GM19328 (cell line): ENCODE data around the gene STARD5.
"Not testable (repeated sequence)": the region's sequence is repeated elsewhere in the genome, so short reads cannot be mapped to it uniquely, and the experiment has no call there.

ENCODE experiments used
- ATAC-seq: cut with Tn5 transposase; IDR thresholded peaks from one replicate; pipeline ENCODE4 v1.9.1; 2021; ENCODE audit warnings: mild to moderate bottlenecking, moderate library complexity; ENCODE audit not compliant: unreplicated experiment

Gene STARD5, protein sequence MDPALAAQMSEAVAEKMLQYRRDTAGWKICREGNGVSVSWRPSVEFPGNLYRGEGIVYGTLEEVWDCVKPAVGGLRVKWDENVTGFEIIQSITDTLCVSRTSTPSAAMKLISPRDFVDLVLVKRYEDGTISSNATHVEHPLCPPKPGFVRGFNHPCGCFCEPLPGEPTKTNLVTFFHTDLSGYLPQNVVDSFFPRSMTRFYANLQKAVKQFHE

GRCh38 chr15:81323944-81324881 lies at the start of gene STARD5:
TSS of gene STARD5 (minus strand) at chr15:81324141. CDS start at chr15:81324099, 42 bp downstream.
- ATAC-seq, result peak; percentile 98

DNA sequence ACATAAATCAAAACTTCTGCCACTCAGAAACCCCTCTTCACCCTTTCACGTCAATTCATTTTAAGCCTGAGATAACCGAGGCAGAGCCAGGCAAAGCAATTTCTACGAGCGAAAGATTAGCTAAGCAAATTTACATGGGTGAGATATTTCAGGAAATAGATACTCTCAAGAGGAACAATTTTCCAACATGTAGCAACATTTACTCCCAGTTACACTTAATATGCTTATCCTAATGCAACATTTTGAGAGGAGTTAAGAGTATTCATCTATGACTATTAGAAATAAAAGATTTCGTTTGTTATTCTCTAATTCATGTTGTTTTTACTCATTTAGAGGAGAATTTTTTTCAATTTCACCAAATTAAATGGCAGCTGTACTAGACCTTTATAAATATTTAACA lies 49.2 kb upstream of the STARD5 start:
- no peak for ATAC-seq

- no peak for ATAC-seq
These were observed 48.6 kb upstream of the STARD5 start for GRCh38 chr15:81372575-81372974.

- no peak for ATAC-seq
These were observed 40.0 kb upstream of the STARD5 start for GRCh38 chr15:81363718-81364500.

DNA sequence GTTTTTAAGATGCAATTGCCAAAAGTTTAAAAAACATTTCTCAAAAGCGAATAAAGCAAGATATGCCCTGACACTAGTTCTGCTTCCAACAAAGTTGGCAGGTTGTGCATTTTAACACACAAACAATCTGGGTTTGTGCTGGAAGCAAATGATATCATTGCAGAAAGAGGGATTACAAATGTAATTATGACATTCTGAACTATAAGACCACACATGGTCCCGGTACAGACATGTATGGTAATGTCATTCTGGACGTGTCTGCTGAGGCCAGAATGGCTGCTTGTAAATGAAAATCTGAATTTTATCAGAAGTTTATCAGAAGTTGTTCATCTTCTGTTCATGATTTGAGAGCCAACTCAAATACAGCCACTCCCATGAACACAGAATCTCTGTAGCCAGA lies 39.3 kb upstream of the STARD5 start:
- no peak for ATAC-seq

DNA sequence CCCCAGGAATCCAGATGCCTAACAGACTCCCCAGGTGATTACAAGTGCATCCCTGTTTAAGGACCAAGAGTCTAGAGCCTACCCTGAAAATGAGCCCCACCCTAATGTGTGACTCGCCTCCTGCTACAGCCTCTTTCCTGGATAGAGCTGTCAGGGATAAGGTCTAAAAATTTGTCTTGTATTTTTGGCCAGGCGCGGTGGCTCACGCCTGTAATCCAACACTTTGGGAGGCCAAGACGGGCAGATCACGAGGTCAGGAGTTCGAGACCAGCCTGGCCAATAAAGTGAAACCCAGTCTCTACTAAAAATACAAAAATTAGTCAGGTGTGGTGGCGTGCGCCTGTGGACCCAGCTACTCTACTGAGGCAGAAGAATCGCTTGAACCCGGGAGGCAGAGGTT lies 38.8 kb upstream of the STARD5 start:
- no peak for ATAC-seq

- no peak for ATAC-seq
These were observed 38.0 kb upstream of the STARD5 start for GRCh38 chr15:81361891-81362290.

- ATAC-seq, result no peak
These were observed 36.5 kb upstream of the STARD5 start for GRCh38 chr15:81360491-81360890.

GRCh38 chr15:81358248-81358647 lies 34.3 kb upstream of the STARD5 start:
- no peak for ATAC-seq

GRCh38 chr15:81357180-81357686 lies 33.3 kb upstream of the STARD5 start:
- no peak for ATAC-seq

DNA sequence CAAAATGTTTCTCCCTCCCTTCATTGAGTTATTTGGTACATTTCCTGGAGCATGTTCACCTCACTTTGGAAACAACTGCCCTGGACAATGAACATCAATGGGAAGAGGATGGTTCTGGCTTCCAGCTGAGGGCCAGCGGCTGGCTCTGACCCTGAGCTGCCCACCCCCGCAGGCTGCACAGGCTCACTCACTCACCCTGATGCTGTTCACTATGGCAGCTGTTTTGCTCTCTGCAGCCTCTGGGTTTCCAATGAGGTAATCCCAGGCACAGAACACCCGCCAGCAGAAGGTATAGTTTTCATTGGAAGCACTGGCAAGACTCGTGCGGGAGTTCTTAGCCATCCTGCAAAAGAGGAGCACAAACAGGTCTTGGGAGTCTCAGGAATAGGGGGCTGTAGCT lies 32.3 kb upstream of the STARD5 start:
- ATAC-seq, result no peak

DNA sequence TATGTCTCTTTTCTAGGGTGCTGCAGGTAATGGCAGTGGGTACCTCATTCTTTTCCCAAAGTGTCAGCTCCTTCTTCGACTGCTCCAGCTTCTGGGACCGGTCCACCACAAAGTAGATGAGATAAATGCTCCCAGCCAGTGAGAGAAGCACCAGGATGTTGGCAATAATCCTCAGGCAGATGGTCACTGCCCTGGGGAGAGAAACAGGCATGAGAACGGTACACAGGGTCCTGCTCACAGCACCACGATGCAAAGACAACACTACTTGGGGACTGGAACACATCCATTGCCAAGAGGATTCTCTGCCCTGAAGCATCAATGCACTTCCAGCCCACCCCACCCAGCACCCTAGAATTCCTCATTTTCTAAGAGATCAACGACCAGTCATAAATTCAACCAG lies 27.7 kb upstream of the STARD5 start:
- no peak for ATAC-seq

DNA sequence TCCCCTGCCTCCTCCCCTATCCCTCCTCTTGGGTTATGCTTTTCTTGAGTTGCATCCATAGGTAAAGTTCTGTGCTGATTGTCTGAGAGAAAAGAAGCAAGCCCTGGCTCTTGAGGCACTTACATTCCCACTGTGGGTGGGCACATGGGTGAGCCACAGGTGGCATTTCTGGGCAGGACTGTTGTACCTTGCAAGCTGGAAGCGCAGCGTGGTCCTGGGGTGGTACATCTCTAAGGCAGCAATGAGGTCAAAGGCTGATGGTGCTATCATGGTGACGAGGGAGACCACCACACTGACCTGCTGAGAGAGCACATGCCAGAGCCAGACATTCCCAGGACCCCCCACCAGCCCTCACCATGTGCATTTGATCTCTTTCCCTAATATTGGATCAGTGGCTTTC lies 25.3 kb upstream of the STARD5 start:
- no peak for ATAC-seq

GRCh38 chr15:81348691-81349090 lies 24.8 kb upstream of the STARD5 start:
- not testable (repeated sequence) for ATAC-seq

DNA sequence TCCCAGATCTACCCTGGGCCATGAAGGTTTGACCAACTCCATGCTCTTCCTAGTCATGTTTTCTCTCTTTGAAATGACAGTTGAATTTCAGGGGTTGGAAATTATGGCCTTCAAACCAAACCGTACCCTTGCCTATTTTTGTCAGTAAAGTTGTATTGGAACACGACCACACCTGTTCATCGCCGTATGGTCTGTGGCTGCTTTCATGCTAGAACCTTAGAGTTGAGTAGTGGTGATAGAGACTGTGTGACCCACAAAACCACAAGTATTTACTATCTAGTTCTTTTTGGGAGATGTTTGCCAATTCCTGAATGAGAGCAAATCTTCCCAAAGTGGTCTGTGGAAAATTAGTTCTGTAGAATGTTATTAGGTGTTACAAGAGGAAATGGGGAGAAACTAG lies 24.0 kb upstream of the STARD5 start:
- ATAC-seq, result no peak

- no peak for ATAC-seq
These were observed 22.7 kb upstream of the STARD5 start for GRCh38 chr15:81346611-81347010.

GRCh38 chr15:81343371-81343770 lies 19.4 kb upstream of the STARD5 start:
- ATAC-seq, result no peak

DNA sequence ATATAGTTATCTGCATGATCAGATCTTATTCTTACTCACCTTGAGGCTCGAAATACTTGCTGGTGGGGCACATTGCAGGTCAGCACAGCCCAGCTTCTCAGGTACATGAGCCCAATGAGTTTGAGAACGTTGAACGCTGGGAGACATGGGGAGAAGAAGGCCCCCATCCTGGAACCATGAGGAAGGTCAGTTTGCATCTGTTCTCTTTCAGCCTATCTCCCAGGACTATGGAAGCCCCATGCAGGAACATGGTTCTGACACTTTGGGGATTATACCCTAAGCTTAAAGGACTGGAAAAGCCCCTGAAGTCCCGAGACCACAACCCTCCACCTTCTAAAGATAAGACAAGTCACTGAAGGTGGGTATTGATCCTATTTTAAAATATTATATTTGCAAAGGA lies 17.4 kb upstream of the STARD5 start:
- ATAC-seq, result no peak

- no peak for ATAC-seq
These were observed 15.9 kb upstream of the STARD5 start for GRCh38 chr15:81339851-81340250.

DNA sequence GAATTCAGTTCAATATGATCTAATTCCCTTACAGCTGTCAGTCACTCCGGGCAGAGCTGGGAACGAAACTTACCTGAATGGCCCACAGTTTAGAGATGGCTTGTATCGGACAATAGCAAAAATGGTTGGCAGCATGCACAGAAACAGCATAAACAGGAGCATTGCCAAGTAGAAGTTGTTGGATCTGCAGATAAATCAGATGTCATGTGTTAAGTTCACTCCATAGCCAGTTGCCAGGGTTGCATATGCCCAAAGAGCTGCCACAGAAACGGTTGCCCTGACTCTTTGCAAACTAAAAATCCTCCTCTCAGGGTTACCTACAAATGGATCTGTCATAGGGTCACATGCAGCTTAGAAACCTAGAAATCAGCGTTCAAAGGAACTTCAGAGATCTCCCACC lies 15.4 kb upstream of the STARD5 start:
- no peak for ATAC-seq
